GM19025 (cell line): ENCODE data around the gene RLN2.

Experiments used
- ATAC-seq: cut with Tn5 transposase; IDR thresholded peaks from one replicate; pipeline ENCODE4 v1.9.1; 2021; ENCODE audit warnings: mild to moderate bottlenecking, low read depth, moderate library complexity; ENCODE audit not compliant: unreplicated experiment

Gene RLN2

DNA sequence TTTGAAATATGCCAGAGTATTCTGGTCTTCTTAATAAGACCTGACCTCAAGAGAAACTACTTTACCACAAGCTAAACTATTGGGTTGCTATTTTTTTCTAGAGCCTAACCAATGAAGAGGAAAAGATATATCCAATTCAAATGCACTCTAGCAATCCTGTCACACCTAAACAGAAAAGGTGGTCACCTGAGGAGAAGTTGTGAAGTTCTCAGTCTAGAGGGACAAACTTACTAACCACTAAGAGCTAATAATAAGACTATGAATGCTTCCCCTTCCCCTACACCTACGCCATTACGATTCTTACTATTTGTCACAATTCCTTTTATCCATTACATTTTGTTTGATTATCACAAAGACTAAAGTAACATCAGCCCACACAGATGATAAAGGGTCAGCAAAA, 29.7 kb downstream of the RLN2 start:
- no peak for ATAC-seq

DNA sequence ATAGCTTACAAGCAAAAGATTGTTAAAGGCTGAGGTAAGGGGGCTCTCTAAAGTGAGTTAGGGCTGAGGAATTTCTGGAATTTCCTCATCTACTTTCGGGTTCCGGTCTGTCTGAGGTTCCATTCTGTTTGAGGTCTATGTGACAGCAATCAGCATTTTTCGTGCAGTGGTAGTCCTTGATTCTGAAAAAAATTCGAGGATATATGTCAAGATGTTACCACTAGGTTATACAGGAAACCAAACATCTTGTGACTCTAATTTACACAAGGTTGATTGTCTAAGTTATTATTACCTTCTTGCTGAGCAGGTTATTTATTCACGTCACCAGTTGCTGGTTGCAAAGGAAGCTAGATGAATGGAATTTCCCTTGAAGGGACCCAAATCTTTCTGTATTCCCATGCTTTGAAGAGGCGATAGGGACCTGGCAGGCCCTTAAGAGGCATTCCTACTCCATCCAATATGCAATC, 35.2 kb downstream of the RLN2 start:
- ATAC-seq, result no peak

DNA sequence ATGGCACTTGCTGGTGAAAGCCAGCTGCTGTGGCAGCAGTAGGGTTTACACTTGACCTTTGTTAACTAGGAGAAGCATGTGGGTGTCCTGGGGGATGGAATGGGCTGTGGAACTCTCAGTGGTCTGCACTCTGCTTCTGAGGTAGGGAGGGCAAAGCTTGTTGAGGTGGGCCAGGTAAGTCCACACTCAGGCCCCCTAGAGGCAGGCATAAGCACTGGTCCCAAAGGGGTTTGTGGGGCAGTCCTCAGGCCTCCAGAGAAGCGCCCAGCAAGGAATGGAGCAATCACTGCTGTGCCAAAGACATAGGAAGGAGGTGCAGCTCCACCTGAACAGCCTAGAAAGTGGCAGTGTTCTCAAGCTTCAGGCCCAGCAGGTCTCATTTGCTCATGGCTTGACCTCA, 38.6 kb downstream of the RLN2 start:
- ATAC-seq, result no peak

DNA sequence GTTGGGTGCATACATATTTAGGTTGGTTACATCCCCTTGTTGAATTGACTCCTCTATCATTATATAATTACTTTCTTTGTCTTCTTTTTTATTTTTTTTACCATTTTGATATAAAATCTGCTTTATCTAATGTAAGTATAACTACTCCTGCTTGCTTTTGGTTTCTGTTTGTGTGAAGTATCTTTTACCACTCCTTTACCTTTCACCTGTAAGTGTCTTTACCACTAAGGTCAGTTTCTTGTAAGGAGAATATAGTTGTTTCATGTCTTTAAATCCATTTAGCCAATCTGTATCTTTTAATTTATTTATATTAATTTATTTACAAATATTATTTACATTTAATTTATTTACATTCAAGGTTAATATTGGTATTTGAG, 40.3 kb downstream of the RLN2 start:
- no peak for ATAC-seq

DNA sequence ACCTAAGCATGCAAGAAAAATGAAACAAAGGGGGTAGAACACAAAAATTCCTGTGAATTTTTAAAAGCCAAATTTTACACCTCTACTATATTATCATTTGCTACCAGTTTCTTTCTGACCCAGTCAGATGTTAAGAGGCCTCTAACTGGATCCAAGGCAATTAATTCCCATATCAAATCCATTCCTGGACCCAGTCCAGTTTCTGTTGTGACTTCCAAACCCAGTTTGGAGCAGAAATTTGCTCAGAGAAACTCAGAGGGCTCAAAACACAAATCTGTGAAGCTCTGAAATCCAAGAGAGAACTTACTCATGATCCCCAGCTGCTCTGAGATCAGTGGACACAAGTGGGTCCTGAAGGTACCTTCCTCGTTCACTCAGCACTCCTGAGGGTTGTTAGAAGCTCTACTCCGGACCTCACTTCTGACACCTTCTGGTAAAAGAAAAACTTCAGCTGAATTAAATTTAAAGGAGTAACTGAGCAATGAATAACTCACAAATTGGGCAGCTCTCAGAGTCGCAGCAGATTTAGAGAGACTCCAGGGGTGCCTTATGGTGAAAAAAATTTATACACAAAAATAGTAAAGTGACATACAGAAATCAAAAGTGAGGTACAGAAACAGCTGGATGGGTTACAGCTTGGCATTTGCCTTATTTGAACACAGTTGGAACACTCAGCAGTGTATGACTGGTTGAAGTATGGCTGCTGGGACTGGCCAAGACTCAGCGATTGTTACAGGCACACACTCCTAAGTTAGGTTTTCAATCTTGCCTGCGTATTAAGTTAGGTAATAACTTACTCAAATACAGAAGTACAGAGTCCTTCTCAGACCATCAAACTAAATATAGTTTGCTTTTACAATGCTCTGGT, 40.9 kb downstream of the RLN2 start:
- ATAC-seq, result no peak
